Umbilical cord (tissue), 2 donors: Measurements from ENCODE around the gene MOV10. TPM values are rescaled to one million over a fixed set of nuclear protein-coding genes. Genes with fewer than 3 reads are reported as not detected.

Experiments used
- DNase-seq: peaks from one replicate; pipeline ENCODE4 v3.0.0-alpha.2; 2015; ENCODE audit warnings: low spot score
- total RNA-seq: library from RNA; depleted of rRNA; stranded (reverse); fragments of >200 nt; gene quantifications from one replicate; pipeline ENCODE4 v1.2.3, GENCODE V29; 2014; ENCODE audit warnings: low replicate concordance; ENCODE audit not compliant: insufficient read depth

The MOV10 gene
- total RNA-seq, 1 donor from 2014 or later, result 19.3 TPM

DNA sequence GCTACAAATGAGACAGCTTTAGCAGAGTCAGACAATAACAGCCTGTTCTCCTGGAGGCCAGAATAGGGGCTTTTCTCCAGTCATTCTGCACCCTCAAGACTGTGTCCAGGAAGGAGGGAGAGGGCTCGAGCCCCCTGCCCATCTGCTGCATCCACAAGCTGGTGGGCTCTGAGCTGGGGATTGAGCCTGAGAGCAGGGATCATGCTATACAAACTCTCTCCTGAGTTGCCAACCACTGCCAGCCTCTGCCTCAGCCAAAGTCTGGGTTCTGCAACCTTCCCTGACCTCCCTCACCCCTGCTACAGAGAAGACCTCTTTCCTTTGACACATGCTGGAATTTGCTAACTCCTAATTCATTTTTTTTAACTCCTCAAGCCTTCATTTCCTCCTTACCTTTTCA is 55.5 kb downstream of the MOV10 start:
- DNase-seq, result no peak

DNA sequence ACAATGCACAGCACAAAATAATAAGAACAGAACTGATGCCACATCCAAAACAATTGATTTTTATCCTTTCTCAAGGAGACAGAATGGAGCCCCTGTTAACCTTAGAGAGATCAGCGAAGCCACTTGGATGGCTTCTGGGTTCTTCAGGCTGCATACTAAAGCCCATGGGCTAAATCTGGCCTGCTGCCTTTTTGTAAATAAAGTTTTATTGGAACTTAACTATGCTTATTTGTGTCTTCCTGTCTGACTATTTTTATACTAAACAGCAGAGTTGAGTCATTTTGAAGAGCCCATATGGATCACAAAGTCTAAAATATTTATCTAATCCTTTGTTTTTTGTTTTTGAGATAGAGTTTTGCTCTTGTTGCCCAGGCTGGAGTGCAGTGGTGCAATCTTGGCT is 57.0 kb downstream of the MOV10 start:
- DNase-seq, result no peak

DNA sequence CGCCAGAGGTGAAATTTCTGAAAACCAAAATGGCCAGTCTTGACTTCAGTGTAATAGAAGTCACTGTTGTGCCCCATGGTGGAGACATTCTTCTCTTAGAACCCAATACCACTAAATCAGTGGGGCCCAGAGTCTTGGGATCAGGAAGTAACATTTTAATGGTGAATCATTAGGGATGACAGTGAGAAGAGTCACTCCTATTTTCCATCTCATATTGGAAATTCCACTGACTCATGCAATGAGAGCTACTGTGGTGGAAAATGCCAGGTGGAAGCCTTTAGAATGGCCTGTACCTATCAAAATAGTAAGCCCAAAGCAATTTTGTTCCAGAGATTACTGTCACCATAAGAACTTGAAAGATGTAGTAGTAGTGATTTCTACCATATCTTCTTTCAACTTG is 61.3 kb downstream of the MOV10 start:
- DNase-seq, result no peak

DNA sequence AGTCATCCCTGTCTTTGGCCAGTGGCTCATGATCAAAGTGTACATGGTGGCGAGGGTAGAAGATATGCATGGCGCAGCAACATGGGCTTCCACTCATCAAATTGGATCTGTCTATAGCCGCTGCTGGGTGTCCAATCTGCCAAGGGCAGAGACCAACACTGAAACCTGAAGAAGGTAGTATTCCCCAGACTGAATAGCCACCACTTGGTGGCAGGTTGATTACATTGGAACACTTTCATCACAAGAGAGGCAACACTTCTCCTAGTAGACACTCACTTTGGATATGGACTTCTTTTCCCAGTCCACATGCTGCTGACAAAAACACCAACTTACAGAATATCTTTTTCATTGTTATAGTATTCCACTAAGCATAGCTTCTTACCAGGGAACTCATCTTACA is 63.1 kb downstream of the MOV10 start:
- DNase-seq, result no peak

DNA sequence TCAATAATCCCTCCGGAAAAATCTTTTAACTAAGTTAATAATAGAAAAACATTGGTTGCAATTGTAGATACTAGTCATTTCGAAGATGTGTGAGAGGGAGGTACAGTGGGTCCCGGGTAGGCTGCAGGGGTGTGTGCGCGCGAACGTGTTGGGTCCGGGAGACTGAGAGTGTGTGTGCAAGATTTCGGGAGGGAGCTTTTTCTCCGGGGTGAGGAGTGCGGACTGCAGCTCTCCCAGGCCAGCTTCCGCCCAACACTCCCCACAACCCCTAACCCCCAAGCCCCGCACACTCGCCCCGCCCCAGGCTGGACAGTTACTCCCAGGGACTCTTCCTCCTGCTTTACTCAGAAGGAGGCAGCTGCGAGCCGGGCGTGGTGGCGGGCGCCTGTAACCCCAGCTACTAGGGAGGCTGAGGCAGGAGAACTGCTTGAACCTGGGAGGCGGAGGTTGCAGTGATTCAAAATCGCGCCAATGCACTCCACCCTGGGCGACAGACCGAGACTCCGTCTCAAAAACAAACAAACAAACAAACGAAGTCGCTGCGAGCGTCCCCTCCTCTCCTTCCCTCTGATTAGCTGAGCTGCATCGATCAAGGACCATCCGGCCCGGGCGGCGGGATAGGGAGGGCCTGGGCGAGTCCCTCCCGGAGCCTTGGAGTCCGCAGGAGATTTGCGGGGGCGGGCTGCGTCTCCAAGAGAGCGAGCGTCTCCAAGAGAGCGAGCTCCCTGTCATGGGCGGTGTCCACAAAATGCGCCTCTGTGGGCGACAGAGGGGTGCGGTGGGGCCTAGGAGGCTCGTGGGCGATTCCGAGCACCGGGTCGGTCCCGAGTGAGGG is 68.9 kb downstream of the MOV10 start:
- DNase-seq, result no peak

DNA sequence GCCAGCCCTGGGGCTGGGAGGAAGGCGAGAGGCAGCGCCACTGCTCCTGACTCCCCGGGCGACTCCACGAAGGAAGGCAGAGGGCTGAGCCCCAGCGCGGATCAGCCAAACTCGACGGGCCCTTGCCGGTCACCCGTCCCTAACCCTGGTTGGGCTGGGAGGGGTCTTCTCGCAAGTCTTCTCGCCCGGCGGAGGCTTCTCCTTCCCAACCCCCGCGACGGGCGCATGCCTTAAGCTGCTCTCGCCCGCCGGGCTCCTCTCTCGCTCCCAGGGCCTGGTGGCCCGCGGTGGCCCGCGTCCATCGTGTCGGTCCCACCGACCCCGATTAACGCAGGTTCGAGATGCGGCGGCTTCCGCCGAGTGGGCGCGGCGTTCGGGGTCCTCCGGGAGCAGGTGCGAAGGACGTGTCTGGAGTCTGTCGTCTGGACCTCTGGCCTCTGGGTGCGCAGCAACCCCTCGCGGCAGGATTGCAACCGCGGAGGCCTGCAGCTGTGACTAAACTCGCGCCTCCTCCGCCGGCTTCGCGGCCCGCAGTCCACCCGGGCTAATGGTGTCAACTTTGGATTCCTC is 69.6 kb downstream of the MOV10 start:
- DNase-seq, result peak; percentile 47

DNA sequence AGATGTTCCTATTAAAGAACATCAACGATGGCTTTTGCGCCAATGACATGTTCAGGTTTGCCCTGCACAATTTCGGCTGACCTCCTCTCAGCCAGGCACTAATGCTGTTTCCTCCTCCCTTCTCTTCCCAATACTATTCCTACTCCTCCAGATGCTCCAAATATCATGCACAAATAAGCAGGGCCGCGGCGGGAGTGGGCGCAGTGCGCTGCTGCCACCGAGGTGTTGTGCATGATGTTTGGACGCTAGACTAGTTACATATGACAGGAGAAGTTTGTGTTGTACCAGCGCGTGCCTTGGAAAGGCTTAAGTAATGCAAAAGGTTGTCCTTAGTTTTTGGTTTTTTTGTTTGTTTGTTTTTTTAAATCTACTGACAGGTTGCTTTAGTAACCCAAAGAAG is 73.9 kb downstream of the MOV10 start:
- no peak for DNase-seq

Other genes with a start within 250 kb of the MOV10 start
- 4.8 TPM for gene WNT2B, start 165.7 kb upstream of the MOV10 start, total RNA-seq
- 19.0 TPM for gene ST7L, start 55.5 kb upstream of the MOV10 start, total RNA-seq
- 156 TPM for gene CAPZA1, start 54.8 kb upstream of the MOV10 start, total RNA-seq
- 154 TPM for gene RHOC, start 32.5 kb downstream of the MOV10 start, total RNA-seq
- not detected for gene PPM1J, start 40.7 kb downstream of the MOV10 start, total RNA-seq